ENCODE results near the gene CCDC112. TPM values are rescaled to one million over a fixed set of nuclear protein-coding genes. Genes with fewer than 3 reads are reported as not detected.

Gene CCDC112
- total and polyA plus RNA-seq, 9 of the 15 experiments (the other 6 are each of a cell fraction or from before 2014, with no cell fraction given) = 3.3 to 15.3 (median 7.4) TPM

DNA sequence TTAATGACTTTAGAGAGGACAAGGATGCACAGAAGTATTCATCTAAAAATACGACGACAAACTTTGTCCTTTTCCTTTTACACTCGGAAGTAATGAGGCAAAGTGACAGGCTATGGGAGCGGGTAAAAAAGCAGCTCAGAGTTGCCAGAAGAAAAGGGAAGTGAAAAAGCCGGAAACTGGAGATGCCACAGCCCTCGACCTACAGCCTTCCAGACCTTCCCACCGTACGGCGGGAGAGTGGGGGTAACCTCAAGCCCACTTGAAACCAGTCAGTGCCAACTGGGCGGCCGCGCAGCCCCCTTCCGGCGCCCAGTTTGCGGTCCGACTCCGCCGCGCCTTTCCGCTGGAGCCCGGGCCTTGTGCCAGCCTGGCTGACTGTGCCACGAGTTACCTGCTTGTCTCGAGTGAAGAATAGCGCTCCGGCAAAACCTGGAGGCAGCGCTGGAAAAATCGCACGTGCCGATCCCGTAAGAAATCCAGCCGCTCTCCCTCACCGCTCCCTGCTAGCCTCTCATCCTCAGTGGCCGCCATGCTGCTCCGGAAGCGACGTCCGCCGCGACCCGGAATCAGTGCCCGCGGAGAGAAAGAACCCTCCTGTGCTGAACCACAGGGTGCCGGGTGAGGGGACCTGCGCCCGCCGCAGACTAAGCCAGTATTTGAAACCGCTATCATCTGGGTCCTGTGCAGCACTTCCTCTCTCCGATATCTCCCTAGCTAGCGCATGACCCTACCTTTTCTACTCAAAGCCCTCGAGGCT is 34.0 kb downstream of the CCDC112 start, which contains the start of gene PGGT1B (continued):
- TF ChIP-seq AFF4 (CRISPR knock-in tag; IDR thresholded peaks at IDR 0.05) = no peak
- no peak for TF ChIP-seq TSC22D4 (tag; IDR thresholded peaks at IDR 0.05)
- peak; percentile 77 for TF ChIP-seq TBP (optimal IDR thresholded peaks at IDR 0.05; ENCODE audit: low read depth, low read length)
- TF ChIP-seq ELF4 (CRISPR knock-in tag; IDR thresholded peaks at IDR 0.05) = no peak
- no peak for TF ChIP-seq PTRF (tag; IDR thresholded peaks at IDR 0.05)
- TF ChIP-seq DNMT1 (IDR thresholded peaks at IDR 0.05) = no peak
- TF ChIP-seq HDAC1 (IDR thresholded peaks at IDR 0.05) = no peak; a peak in 2 of 4 replicates
- TF ChIP-seq IRF9 (tag; IDR thresholded peaks at IDR 0.05) = no peak
- no peak for TF ChIP-seq TARDBP (IDR thresholded peaks at IDR 0.05)
- TF ChIP-seq NKRF (IDR thresholded peaks at IDR 0.05; ENCODE audit: borderline replicate concordance) = no peak
- peak; percentile 71 to 92 (median 86) for TF ChIP-seq YY1 (IDR thresholded peaks at IDR 0.05; ENCODE audit: borderline replicate concordance in 1 of 3, control insufficient read depth in 1 of 3, extremely low read depth in 1 of 3, insufficient read depth in 3 of 3, insufficient read length in 1 of 3, insufficient replicate concordance in 2 of 3, low read depth in 1 of 3, low read length in 2 of 3)
- no peak for TF ChIP-seq SNRNP70 (optimal IDR thresholded peaks at IDR 0.05; ENCODE audit: low read depth, low read length)
- TF ChIP-seq NR1H2 (CRISPR knock-in tag; IDR thresholded peaks at IDR 0.05) = no peak
- no peak for TF ChIP-seq NFATC3 (IDR thresholded peaks at IDR 0.05)
- no peak for TF ChIP-seq CHD1 (IDR thresholded peaks at IDR 0.05; ENCODE audit: low read length)
- TF ChIP-seq PML (IDR thresholded peaks at IDR 0.05; ENCODE audit: low read length) = peak; percentile 44; the same call in 1 of the 2 replicates
- TF ChIP-seq ZNF41 (CRISPR knock-in tag; conservative IDR thresholded peaks at IDR 0.05) = no peak
- no peak for TF ChIP-seq MLX (CRISPR knock-in tag; conservative IDR thresholded peaks at IDR 0.05)
- TF ChIP-seq, protein P1, sequence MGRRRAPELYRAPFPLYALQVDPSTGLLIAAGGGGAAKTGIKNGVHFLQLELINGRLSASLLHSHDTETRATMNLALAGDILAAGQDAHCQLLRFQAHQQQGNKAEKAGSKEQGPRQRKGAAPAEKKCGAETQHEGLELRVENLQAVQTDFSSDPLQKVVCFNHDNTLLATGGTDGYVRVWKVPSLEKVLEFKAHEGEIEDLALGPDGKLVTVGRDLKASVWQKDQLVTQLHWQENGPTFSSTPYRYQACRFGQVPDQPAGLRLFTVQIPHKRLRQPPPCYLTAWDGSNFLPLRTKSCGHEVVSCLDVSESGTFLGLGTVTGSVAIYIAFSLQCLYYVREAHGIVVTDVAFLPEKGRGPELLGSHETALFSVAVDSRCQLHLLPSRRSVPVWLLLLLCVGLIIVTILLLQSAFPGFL (CRISPR knock-in tag; IDR thresholded peaks at IDR 0.05) = no peak

Data from K562 (cell line).